Renal cortex interstitium (tissue), 11 donors: Measurements from ENCODE around the gene CYB5D1. TPM values are rescaled to one million over a fixed set of nuclear protein-coding genes. Genes with fewer than 3 reads are reported as not detected.

Experiments used
- DNase-seq, 11 donors: peaks; one replicate each; pipeline ENCODE4 v3.0.0-alpha.2; 2013; ENCODE audit warnings: low read depth in 9 of 11, low spot score in 4 of 11; ENCODE audit errors: extremely low read depth in 1 of 11
- polyA plus RNA-seq, 3 donors: library from polyadenylated mRNA; unstranded; fragments of 120-200 nt; gene quantifications; one replicate each; pipeline ENCODE4 v1.2.1, GENCODE V29; 2013; ENCODE audit not compliant: insufficient read length in 3 of 3

The CYB5D1 gene
- polyA plus RNA-seq, 3 donors: 23.4 to 29.0 (median 26.2) TPM

GRCh38 chr17:7841915-7842379, 15.9 kb upstream of the CYB5D1 start:
- peak in 6 of 11 donors; percentile 86 to 92 (median 90) for DNase-seq

GRCh38 chr17:7842380-7843256, 15.2 kb upstream of the CYB5D1 start:
- DNase-seq: peak in 1 of 11 donors; percentile 44

- no peak for DNase-seq
Measured at GRCh38 chr17:7843257-7843535, 14.6 kb upstream of the CYB5D1 start.

GRCh38 chr17:7843536-7844291, 14.1 kb upstream of the CYB5D1 start:
- peak in 2 of 11 donors; percentile 66 to 75 for DNase-seq

GRCh38 chr17:7844292-7845154, 13.3 kb upstream of the CYB5D1 start:
- DNase-seq: peak in 6 of 11 donors; percentile 80 to 92 (median 88)

GRCh38 chr17:7845359-7846062, 12.3 kb upstream of the CYB5D1 start:
- no peak for DNase-seq

GRCh38 chr17:7846063-7846735, 11.6 kb upstream of the CYB5D1 start:
- DNase-seq: no peak

- DNase-seq: no peak
Measured at GRCh38 chr17:7846765-7847661, 10.8 kb upstream of the CYB5D1 start.

- DNase-seq: no peak
Measured at GRCh38 chr17:7848131-7848579, 9.6 kb upstream of the CYB5D1 start.

- DNase-seq: no peak
Measured at GRCh38 chr17:7848739-7849129, 9.1 kb upstream of the CYB5D1 start.

GRCh38 chr17:7849130-7849750, 8.6 kb upstream of the CYB5D1 start:
- no peak for DNase-seq

GRCh38 chr17:7849751-7850504, 7.9 kb upstream of the CYB5D1 start:
- DNase-seq: no peak

GRCh38 chr17:7850701-7851437, 6.9 kb upstream of the CYB5D1 start:
- no peak for DNase-seq

- peak in 4 of 11 donors; percentile 82 to 87 (median 85) for DNase-seq
Measured at GRCh38 chr17:7851438-7852261, 6.2 kb upstream of the CYB5D1 start.

- no peak for DNase-seq
Measured at GRCh38 chr17:7852262-7852670, 5.5 kb upstream of the CYB5D1 start.
